Upper lobe of left lung (tissue), 4 donors: ENCODE measurements around the gene PHLDA1.

Experiments
- EP300 ChIP-seq, 4 donors: sonication (generic); formaldehyde crosslinking; IDR thresholded peaks; one replicate each; pipeline ENCODE4 v1.5.1; 2017; ENCODE audit warnings: antibody characterized with exemption in 4 of 4, control low read depth in 2 of 4
- POLR2A ChIP-seq, 4 donors: fragments of 450-650 bp; IDR thresholded peaks; one replicate each; pipeline ENCODE4 v1.5.1; 2016 to 2017; ENCODE audit warnings: antibody characterized with exemption in 4 of 4, mild to moderate bottlenecking in 2 of 4
- POLR2AphosphoS5 ChIP-seq, 2 donors: sonication (generic); formaldehyde crosslinking; IDR thresholded peaks; one replicate each; pipeline ENCODE4 v1.5.1; 2017; ENCODE audit warnings: antibody characterized with exemption in 2 of 2
- TF ChIP-seq, protein P1 (sequence below), 6 experiments: fragments of 450-650 bp in 4 of 6; fragments of 200-600 bp in 2 of 6; sonication (generic) in 2 of 6; IDR thresholded peaks; one replicate each; pipeline ENCODE4 v1.5.1; 2016 to 2019; ENCODE audit warnings: antibody characterized with exemption in 6 of 6

GRCh38 chr12:76024102-76024781, 7.3 kb downstream of the PHLDA1 start:
- TF ChIP-seq, protein P1, sequence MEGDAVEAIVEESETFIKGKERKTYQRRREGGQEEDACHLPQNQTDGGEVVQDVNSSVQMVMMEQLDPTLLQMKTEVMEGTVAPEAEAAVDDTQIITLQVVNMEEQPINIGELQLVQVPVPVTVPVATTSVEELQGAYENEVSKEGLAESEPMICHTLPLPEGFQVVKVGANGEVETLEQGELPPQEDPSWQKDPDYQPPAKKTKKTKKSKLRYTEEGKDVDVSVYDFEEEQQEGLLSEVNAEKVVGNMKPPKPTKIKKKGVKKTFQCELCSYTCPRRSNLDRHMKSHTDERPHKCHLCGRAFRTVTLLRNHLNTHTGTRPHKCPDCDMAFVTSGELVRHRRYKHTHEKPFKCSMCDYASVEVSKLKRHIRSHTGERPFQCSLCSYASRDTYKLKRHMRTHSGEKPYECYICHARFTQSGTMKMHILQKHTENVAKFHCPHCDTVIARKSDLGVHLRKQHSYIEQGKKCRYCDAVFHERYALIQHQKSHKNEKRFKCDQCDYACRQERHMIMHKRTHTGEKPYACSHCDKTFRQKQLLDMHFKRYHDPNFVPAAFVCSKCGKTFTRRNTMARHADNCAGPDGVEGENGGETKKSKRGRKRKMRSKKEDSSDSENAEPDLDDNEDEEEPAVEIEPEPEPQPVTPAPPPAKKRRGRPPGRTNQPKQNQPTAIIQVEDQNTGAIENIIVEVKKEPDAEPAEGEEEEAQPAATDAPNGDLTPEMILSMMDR (IDR thresholded peaks at IDR 0.05), result no peak
- TF ChIP-seq EP300 (IDR thresholded peaks at IDR 0.05) (no peak), POLR2A (IDR thresholded peaks at IDR 0.05) (no peak), POLR2AphosphoS5 (IDR thresholded peaks at IDR 0.05) (no peak)
